Astrocyte of the cerebellum (primary cell): Measurements from ENCODE around the gene ROBO2.

Experiments used
- DNase-seq: peaks from one replicate; pipeline ENCODE4 v3.0.0-alpha.2; 2011; ENCODE audit warnings: low read depth
- H3K4me3 ChIP-seq: 2 replicates; pipeline ENCODE4 v1.5.1; 2011; ENCODE audit warnings: mild to moderate bottlenecking, low read depth, low read length, moderate library complexity
- in situ Hi-C: cut with HindIII; loops from 2 replicates; pipeline ENCODE4 v1.10.0; 2017; ENCODE audit warnings: low sequenced_read_pairs
- TF ChIP-seq, protein P1 (sequence below): IDR thresholded peaks from 2 replicates; pipeline ENCODE4 v1.5.1; 2012; ENCODE audit warnings: low read length, low read depth, moderate library complexity, mild to moderate bottlenecking; ENCODE audit errors: missing control alignments

ROBO2 gene

DNA sequence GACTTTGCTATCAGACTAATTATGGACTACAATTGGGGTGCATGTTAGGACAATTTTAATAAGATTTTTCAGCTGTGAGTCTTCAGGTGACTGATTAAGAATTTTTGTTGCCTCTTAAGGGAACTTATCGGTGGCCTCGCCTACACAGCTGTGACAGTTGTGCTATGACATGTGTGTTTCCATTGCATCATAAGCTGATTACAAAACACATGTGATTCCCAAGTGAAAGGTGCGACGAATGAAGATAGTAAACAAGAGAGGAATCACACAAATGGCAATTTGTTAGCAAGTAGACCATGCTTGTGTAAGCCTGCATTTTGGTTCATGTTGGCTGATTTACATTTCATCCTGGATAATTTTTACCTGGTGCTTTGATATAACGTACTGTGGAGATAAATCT is 8.3 kb downstream of the ROBO2 start:
- TF ChIP-seq, protein P1, sequence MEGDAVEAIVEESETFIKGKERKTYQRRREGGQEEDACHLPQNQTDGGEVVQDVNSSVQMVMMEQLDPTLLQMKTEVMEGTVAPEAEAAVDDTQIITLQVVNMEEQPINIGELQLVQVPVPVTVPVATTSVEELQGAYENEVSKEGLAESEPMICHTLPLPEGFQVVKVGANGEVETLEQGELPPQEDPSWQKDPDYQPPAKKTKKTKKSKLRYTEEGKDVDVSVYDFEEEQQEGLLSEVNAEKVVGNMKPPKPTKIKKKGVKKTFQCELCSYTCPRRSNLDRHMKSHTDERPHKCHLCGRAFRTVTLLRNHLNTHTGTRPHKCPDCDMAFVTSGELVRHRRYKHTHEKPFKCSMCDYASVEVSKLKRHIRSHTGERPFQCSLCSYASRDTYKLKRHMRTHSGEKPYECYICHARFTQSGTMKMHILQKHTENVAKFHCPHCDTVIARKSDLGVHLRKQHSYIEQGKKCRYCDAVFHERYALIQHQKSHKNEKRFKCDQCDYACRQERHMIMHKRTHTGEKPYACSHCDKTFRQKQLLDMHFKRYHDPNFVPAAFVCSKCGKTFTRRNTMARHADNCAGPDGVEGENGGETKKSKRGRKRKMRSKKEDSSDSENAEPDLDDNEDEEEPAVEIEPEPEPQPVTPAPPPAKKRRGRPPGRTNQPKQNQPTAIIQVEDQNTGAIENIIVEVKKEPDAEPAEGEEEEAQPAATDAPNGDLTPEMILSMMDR: no peak
- in situ Hi-C loops: no loop called here
- no peak overlapping the region for H3K4me3 ChIP-seq
- DNase-seq: no peak

DNA sequence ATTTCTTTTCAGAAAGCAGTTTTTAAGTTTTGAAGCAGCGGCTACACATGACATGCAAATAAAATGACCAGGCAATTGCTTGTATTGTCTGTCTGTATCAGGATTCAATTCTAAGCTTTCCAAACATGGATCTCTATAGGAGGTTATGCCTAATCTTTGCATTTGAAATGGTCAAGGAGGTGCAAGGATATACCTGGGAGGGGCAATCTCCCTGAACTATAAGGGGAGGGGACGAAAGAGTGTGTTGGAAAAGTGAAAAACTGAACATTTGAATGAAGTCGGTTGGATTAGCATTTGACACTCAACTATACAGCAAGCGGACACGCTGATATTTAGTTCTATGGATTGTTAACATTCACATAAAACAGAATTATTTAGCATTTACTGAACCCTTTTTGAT is 11.7 kb downstream of the ROBO2 start:
- no peak overlapping the region for H3K4me3 ChIP-seq
- TF ChIP-seq, protein P1: no peak
- in situ Hi-C loops: no loop called here
- no peak for DNase-seq

DNA sequence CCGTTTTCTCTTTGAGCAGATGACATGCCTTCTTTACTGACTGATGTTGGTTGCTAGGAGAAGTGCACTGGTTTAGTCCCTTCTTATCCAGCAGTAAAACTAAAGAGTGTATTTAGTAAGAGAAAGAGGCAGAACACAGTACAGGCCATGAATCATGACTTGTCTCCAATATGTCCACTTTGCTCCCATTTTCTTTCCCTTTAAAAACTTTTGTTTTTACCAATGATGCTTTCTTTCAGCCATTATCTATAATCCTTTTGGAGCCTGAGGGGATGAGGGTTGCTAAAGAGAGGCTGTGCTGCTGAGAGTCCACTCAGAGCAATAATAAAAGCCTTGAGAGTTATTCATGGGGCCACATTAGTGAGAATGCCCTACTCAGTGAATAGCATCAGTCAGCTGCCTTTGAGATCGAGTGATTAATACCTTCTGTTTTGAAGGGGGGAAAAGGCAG is 12.2 kb downstream of the ROBO2 start:
- no peak for DNase-seq
- in situ Hi-C loops: no loop called here
- TF ChIP-seq, protein P1: no peak
- no peak overlapping the region for H3K4me3 ChIP-seq

DNA sequence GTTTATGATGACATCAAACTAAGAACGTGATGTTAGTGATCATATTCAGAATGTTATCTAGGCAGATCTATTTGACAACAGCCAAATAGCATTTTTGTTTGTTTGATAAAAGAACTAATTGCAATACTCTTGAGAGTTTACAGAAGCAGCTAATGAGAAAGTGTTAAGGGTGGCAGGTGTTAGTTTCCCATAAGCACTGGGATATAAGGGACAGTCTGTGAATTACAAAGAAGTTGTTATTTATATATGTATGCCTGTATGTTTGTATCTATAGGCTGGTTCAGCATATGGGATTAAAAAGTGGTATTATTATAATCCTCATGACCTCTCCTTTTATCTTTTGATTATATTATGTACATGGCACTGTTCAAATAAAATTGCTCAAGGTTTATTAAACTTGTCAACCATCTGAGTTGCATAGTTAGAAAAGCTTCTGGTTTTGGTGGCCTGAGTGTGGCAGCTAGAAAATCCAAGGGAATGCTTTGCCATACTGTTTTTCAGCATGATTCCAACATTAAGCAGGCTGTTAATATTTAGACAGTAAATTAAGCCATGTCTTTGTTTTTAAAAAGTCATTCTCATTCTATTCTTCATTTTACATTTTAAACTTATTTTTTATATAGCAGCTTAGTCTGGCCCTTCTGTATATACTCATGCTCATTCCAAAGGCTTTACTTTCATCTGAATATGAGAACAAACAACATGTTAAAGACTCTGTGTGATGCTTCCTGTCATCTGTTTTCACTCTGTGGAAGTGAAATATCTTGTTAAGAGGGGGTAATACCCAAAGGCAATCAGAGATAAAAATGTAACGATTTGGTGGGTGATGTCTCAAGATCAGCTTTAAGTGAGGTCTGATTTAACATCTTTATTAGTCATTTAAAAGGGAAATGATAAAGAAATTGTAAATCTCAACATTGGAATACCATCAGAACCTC is 13.1 kb downstream of the ROBO2 start:
- no peak for DNase-seq
- in situ Hi-C loops: no loop called here
- TF ChIP-seq, protein P1: no peak
- H3K4me3 ChIP-seq: no peak overlapping the region

DNA sequence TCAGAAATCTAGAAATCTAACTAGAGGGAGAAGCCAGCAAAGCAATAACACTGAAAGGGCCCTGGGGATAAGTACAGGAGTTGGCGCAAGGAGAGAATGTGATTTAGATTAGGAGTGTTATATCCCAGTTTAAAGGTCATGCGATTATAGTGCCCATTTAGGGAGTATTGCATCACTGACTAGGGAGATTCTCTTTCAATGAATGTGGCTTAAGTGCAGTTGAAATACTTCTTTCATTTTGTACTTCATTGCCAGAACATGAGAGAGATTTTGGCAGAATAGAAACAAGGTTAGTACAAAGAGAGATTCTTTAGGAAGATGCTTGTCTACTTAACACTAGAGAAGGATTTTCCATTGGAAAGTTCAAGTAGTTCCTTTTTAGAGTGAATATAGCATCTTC is 13.9 kb downstream of the ROBO2 start:
- no peak overlapping the region for H3K4me3 ChIP-seq
- no peak for DNase-seq
- in situ Hi-C loops: no loop called here
- TF ChIP-seq, protein P1: no peak

DNA sequence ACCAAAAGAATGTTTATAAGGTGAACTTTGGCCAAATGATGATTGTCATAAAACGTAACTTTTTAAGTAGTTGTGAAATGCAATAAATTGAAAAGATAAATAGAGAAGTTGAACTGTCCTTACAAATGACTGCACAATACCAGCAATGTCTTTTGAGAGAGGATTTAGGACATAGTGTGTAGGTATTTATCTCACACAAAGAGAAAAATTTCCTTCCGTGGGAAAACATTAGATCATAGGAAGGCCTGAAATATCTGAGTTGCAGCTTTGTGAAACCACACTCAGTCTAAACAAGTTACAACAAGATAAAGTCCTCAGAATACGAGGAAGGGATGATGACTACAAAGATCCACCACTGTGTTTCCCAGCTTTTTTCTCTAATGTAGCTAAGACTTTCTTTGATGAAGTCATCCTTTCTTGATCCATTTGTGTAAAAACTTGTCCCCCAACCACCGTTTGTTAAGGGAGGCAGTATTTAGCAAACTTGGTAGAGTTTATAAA is 16.0 kb downstream of the ROBO2 start:
- in situ Hi-C loops: no loop called here
- no peak overlapping the region for H3K4me3 ChIP-seq
- DNase-seq: no peak
- TF ChIP-seq, protein P1: no peak
